ENCODE results near the gene FBLN5.
"Not testable (repeated sequence)": the region's sequence is repeated elsewhere in the genome, so short reads cannot be mapped to it uniquely, and the experiment has no call there.

DNA sequence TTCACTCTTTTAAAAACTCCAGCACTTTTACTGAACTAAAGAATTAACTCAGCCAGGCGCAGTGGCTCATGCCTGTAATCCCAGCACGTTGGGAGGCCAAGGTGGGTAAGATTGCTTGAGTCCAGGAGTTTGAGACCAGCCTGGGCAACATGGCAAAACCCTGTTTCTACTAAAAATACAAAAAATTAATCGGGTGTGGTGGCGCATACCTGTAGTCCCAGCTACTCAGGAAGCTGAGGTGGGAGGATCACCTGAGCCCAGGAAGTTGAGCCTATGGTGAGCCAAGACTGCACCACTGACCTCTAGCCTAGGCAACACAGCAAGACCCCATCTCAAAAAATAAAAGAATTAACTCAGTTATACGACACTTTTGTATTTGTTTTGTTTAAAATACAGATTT lies 49.8 kb downstream of the FBLN5 start:
- not testable (repeated sequence) for TF ChIP-seq POLR2A (IDR thresholded peaks at IDR 0.05); POLR2AphosphoS5 (IDR thresholded peaks at IDR 0.05; ENCODE audit: insufficient read depth in 1 of 2, low read depth in 1 of 2)

Data from vagina (tissue), 2 donors.